ENCODE results near the gene RPL9. TPM values are rescaled to one million over a fixed set of nuclear protein-coding genes. Genes with fewer than 3 reads are reported as not detected.

Gene RPL9
- total and polyA plus RNA-seq, 2 experiments from 2014 or later = 2,522 to 4,044 TPM

- no peaks in the 10 kb centered on the region for H3K9me2 ChIP-seq (ENCODE audit: insufficient read depth)
- peaks cover 7% of the 10 kb centered on the region; the same call in 1 of the 2 replicates for H4K20me1 ChIP-seq (replicated peaks; ENCODE audit: insufficient read depth)
- Mint-ChIP-seq H3K36me3 (ENCODE audit: low read depth) (peaks cover 12% of the 10 kb centered on the region; the same call in 2 of the 3 replicates), H3K9me3 (no peaks in the 10 kb centered on the region), H3K4me1 (peaks cover 16% of the 10 kb centered on the region; the same call in 2 of the 3 replicates), H3K4me3 (peak overlapping the region; percentile 84), H3K27me3 (ENCODE audit: insufficient read depth, low read depth, poor library complexity) (peaks cover 4% of the 10 kb centered on the region), H3K27ac (no peak overlapping the region)
- ATAC-seq (no peak), DNase-seq (ENCODE audit: low spot score) (no peak)
- peak overlapping the region; percentile 75 for H3K4me3 ChIP-seq
- no peaks in the 10 kb centered on the region for H3K79me2 ChIP-seq (replicated peaks; ENCODE audit: insufficient read depth)
- no peaks in the 10 kb centered on the region for H3K27me3 ChIP-seq (ENCODE audit: insufficient read depth)
- H3K4me2 ChIP-seq = peak overlapping the region; percentile 87
- no peak overlapping the region for H3K27ac ChIP-seq (ENCODE audit: low read depth)
- H2AFZ ChIP-seq = peak overlapping the region; percentile 92
- peaks cover 38% of the 10 kb centered on the region for H3F3A ChIP-seq (replicated peaks; ENCODE audit: low read depth)
- TF ChIP-seq ZNF114 (CRISPR knock-in tag; IDR thresholded peaks at IDR 0.05) (no peak), ZNF331 (CRISPR knock-in tag; IDR thresholded peaks at IDR 0.05; ENCODE audit: low read depth) (no peak), REST (IDR thresholded peaks at IDR 0.05; ENCODE audit: unreplicated experiment) (no peak), EZH2phosphoT487 (IDR thresholded peaks at IDR 0.05; ENCODE audit: unreplicated experiment) (no peak), ETS1 (IDR thresholded peaks at IDR 0.05) (no peak), JUNB (IDR thresholded peaks at IDR 0.05; ENCODE audit: unreplicated experiment) (no peak), CREB1 (CRISPR knock-in tag; IDR thresholded peaks at IDR 0.05; ENCODE audit: low read depth) (no peak), NANOG (IDR thresholded peaks at IDR 0.05; ENCODE audit: borderline replicate concordance) (no peak), EZH2 (IDR thresholded peaks at IDR 0.05; ENCODE audit: low read depth, unreplicated experiment) (no peak), POLR2AphosphoS5 (IDR thresholded peaks at IDR 0.05; ENCODE audit: low read depth) (no peak), CTCF (conservative IDR thresholded peaks at IDR 0.05; ENCODE audit: low read depth in 2 of 2) (no peak), STAT1 (IDR thresholded peaks at IDR 0.05; ENCODE audit: unreplicated experiment) (no peak)
- peaks cover 4% of the 10 kb centered on the region; the same call in 1 of the 2 replicates for H3K4me1 ChIP-seq (ENCODE audit: insufficient read depth)
- peaks cover 5% of the 10 kb centered on the region; the same call in 1 of the 2 replicates for H3K36me3 ChIP-seq (ENCODE audit: insufficient read depth)
Observed at GRCh38 chr4:39446483-39446841, 12.3 kb downstream of the RPL9 start.

All from GM23338 (cell line).